HEK293 (cell line): ENCODE data around the gene TMEM239.

Source experiments
- CTCF ChIA-PET: fragments of 350-600 bp; formaldehyde crosslinking; extraction: SDS; loops from one replicate; lab custom pipeline; 2021; ENCODE audit warnings: antibody characterized with exemption; lab: Yijun Ruan, JAX
- POLR2A ChIA-PET: fragments of 300-600 bp; formaldehyde crosslinking; extraction: SDS; loops from one replicate; lab custom pipeline; 2020; ENCODE audit warnings: antibody characterized with exemption, inconsistent platforms; lab: Yijun Ruan, JAX
- H3K27ac ChIP-seq: fragments of 200-500 bp; sonication (Bioruptor generic); 2 replicates; pipeline ENCODE4 v1.5.1; 2014; ENCODE audit warnings: low read depth, low read length, control low read depth, inconsistent platforms; ENCODE audit errors: extremely low read depth
- H3K36me3 ChIP-seq, 2 experiments: fragments of 200-500 bp in 1 of 2; sonication (Bioruptor generic) in 1 of 2; 1 replicate in 1 of 2; 2 replicates in 1 of 2; pipeline ENCODE4 v1.5.1; 2014 to 2017; ENCODE audit warnings: inconsistent platforms in 2 of 2, low read length in 2 of 2; ENCODE audit not compliant: control insufficient read depth in 2 of 2, insufficient read depth in 1 of 2
- H3K4me1 ChIP-seq: fragments of 200-500 bp; sonication (Bioruptor generic); 2 replicates; pipeline ENCODE4 v1.5.1; 2014; ENCODE audit warnings: mild to moderate bottlenecking, low read length, inconsistent platforms; ENCODE audit not compliant: control insufficient read depth, insufficient read depth
- H3K4me3 ChIP-seq: 2 replicates; pipeline ENCODE4 v1.5.1; 2011; ENCODE audit warnings: low read depth, mild to moderate bottlenecking, control low read depth, low read length, moderate library complexity
- H3K9me3 ChIP-seq: fragments of 200-500 bp; sonication (Bioruptor generic); 2 replicates; pipeline ENCODE4 v1.5.1; 2014; ENCODE audit warnings: low read depth, low read length, inconsistent platforms; ENCODE audit not compliant: control insufficient read depth, insufficient read depth
- EGR2 ChIP-seq: fragments of 450-650 bp; formaldehyde crosslinking; IDR thresholded peaks from 2 replicates; pipeline ENCODE4 v1.5.1; 2016; ENCODE audit warnings: low read depth, missing biosample characterization, missing genetic modification characterization
- FEZF1 ChIP-seq: fragments of 450-650 bp; formaldehyde crosslinking; IDR thresholded peaks from 2 replicates; pipeline ENCODE4 v1.5.1; 2016; ENCODE audit warnings: missing biosample characterization, missing genetic modification characterization
- GLIS1 ChIP-seq: fragments of 450-650 bp; formaldehyde crosslinking; IDR thresholded peaks from 2 replicates; pipeline ENCODE4 v1.5.1; 2016; ENCODE audit warnings: missing biosample characterization, missing genetic modification characterization
- HOXC10 ChIP-seq: sonication (generic); formaldehyde crosslinking; IDR thresholded peaks from 2 replicates; pipeline ENCODE4 v1.8.1; 2023; ENCODE audit warnings: mild to moderate bottlenecking, missing genetic modification reagents
- KLF1 ChIP-seq: fragments of 450-650 bp; formaldehyde crosslinking; IDR thresholded peaks from 2 replicates; pipeline ENCODE4 v1.5.1; 2016; ENCODE audit warnings: missing biosample characterization, missing genetic modification characterization
- KLF7 ChIP-seq: fragments of 450-650 bp; formaldehyde crosslinking; IDR thresholded peaks from 2 replicates; pipeline ENCODE4 v1.5.1; 2016; ENCODE audit warnings: missing biosample characterization, missing genetic modification characterization, borderline replicate concordance
- RBAK ChIP-seq: fragments of 450-650 bp; formaldehyde crosslinking; IDR thresholded peaks from 2 replicates; pipeline ENCODE4 v1.5.1; 2016; ENCODE audit warnings: missing biosample characterization, missing genetic modification characterization
- TRIM28 ChIP-seq: IDR thresholded peaks from 2 replicates; pipeline ENCODE4 v1.6.1; 2011; ENCODE audit warnings: low read length, control low read depth, borderline replicate concordance
- WT1 ChIP-seq: fragments of 450-650 bp; formaldehyde crosslinking; IDR thresholded peaks from 2 replicates; pipeline ENCODE4 v1.5.1; 2016; ENCODE audit warnings: missing biosample characterization, missing genetic modification characterization
- YY2 ChIP-seq: fragments of 450-650 bp; formaldehyde crosslinking; IDR thresholded peaks from 2 replicates; pipeline ENCODE4 v1.5.1; 2016; ENCODE audit warnings: missing biosample characterization, missing genetic modification characterization
- ZEB2 ChIP-seq: fragments of 450-650 bp; formaldehyde crosslinking; IDR thresholded peaks from 2 replicates; pipeline ENCODE4 v1.5.1; 2016; ENCODE audit warnings: missing biosample characterization, missing genetic modification characterization
- ZFHX2 ChIP-seq: fragments of 450-650 bp; formaldehyde crosslinking; conservative IDR thresholded peaks from 2 replicates; pipeline ENCODE4 v1.5.1; 2016; ENCODE audit warnings: missing biosample characterization, missing genetic modification characterization
- ZNF112 ChIP-seq: fragments of 450-650 bp; formaldehyde crosslinking; IDR thresholded peaks from 2 replicates; pipeline ENCODE4 v1.5.0; 2017; ENCODE audit warnings: missing biosample characterization, missing genetic modification characterization
- ZNF211 ChIP-seq: fragments of 450-650 bp; formaldehyde crosslinking; IDR thresholded peaks from 2 replicates; pipeline ENCODE4 v1.5.1; 2016; ENCODE audit warnings: low read depth, missing biosample characterization, missing genetic modification characterization
- ZNF223 ChIP-seq: fragments of 450-650 bp; formaldehyde crosslinking; IDR thresholded peaks from 2 replicates; pipeline ENCODE4 v1.5.1; 2016; ENCODE audit warnings: missing biosample characterization, missing genetic modification characterization
- ZNF292 ChIP-seq: fragments of 450-650 bp; formaldehyde crosslinking; IDR thresholded peaks from 2 replicates; pipeline ENCODE4 v1.5.1; 2016; ENCODE audit warnings: low read depth, missing biosample characterization, missing genetic modification characterization, borderline replicate concordance
- ZNF311 ChIP-seq: fragments of 450-650 bp; formaldehyde crosslinking; IDR thresholded peaks from 2 replicates; pipeline ENCODE4 v1.5.1; 2017; ENCODE audit warnings: missing biosample characterization, missing genetic modification characterization, borderline replicate concordance
- ZNF335 ChIP-seq: fragments of 450-650 bp; formaldehyde crosslinking; conservative IDR thresholded peaks from 2 replicates; pipeline ENCODE4 v1.5.1; 2016; ENCODE audit warnings: missing biosample characterization, missing genetic modification characterization
- ZNF426 ChIP-seq: fragments of 450-650 bp; formaldehyde crosslinking; IDR thresholded peaks from 2 replicates; pipeline ENCODE4 v1.5.1; 2017; ENCODE audit warnings: missing biosample characterization, missing genetic modification characterization, mild to moderate bottlenecking, inconsistent platforms, moderate library complexity
- ZNF510 ChIP-seq: fragments of 450-650 bp; formaldehyde crosslinking; IDR thresholded peaks from 2 replicates; pipeline ENCODE4 v1.5.1; 2018; ENCODE audit warnings: mild to moderate bottlenecking, missing genetic modification characterization, missing biosample characterization; ENCODE audit not compliant: insufficient replicate concordance
- ZNF521 ChIP-seq: fragments of 450-650 bp; formaldehyde crosslinking; IDR thresholded peaks from 2 replicates; pipeline ENCODE4 v1.5.1; 2017; ENCODE audit warnings: missing biosample characterization, mild to moderate bottlenecking, missing genetic modification characterization
- ZNF544 ChIP-seq: fragments of 450-650 bp; formaldehyde crosslinking; IDR thresholded peaks from 2 replicates; pipeline ENCODE4 v1.5.0; 2017; ENCODE audit warnings: missing biosample characterization, missing genetic modification characterization
- ZNF596 ChIP-seq: fragments of 450-650 bp; IDR thresholded peaks from 2 replicates; pipeline ENCODE4 v1.5.0; 2018; ENCODE audit warnings: missing biosample characterization, mild to moderate bottlenecking, missing genetic modification characterization, moderate library complexity
- ZNF701 ChIP-seq: fragments of 450-650 bp; formaldehyde crosslinking; IDR thresholded peaks from 2 replicates; pipeline ENCODE4 v1.5.1; 2016; ENCODE audit warnings: missing biosample characterization, missing genetic modification characterization
- ZXDB ChIP-seq: fragments of 450-650 bp; formaldehyde crosslinking; IDR thresholded peaks from 2 replicates; pipeline ENCODE4 v1.5.1; 2016; ENCODE audit warnings: missing biosample characterization, missing genetic modification characterization
- TF ChIP-seq, protein P1 (sequence below): fragments of 450-650 bp; formaldehyde crosslinking; IDR thresholded peaks from 2 replicates; pipeline ENCODE4 v1.5.1; 2016; ENCODE audit warnings: missing biosample characterization, missing genetic modification characterization
- TF ChIP-seq, protein P2 (sequence below): fragments of 450-650 bp; formaldehyde crosslinking; IDR thresholded peaks from 2 replicates; pipeline ENCODE4 v1.5.1; 2016; ENCODE audit warnings: missing biosample characterization, missing genetic modification characterization, low read depth
- TF ChIP-seq, protein P3 (sequence below): fragments of 450-650 bp; formaldehyde crosslinking; IDR thresholded peaks from 2 replicates; pipeline ENCODE4 v1.5.1; 2016; ENCODE audit warnings: missing biosample characterization, missing genetic modification characterization

Gene TMEM239

DNA sequence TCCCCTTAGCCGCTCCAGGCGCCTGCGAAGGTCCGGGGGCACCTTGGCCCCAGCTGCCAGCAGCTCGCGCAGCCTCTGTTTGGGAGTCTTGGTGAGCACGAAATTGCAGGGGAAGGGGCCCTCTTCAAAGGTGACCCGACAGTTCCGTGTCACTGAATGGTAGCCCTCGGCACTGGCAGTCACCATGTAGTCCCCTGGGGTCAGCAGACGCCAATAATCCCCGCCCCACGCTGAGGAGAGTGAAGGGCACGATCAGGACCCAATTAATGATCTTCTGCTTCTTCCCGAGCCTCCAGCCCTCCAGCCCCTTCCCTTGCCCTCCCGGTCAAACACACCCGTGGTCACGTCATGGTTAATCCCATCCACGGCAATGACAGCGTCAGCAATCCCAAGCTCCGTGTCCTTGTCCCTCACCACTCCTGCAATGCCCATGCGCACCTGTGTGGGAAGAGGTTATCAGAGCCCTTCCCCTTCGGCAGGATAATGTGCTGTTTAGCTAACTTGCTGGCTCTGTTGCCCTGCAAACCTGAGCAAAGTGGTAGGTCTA lies 21.9 kb upstream of the TMEM239 start:
- POLR2A ChIA-PET, result interaction anchor here (0.5 to 1.0 kb wide), 2 partner anchors 8 to 15 kb away, joined by 3 to 4 read pairs; no protein-coding TSS in a partner anchor
- CTCF ChIA-PET, result interaction anchor here (0.6 to 0.8 kb wide), 2 partner anchors 19 to 60 kb away, joined by 3 read pairs; no protein-coding TSS in a partner anchor

DNA sequence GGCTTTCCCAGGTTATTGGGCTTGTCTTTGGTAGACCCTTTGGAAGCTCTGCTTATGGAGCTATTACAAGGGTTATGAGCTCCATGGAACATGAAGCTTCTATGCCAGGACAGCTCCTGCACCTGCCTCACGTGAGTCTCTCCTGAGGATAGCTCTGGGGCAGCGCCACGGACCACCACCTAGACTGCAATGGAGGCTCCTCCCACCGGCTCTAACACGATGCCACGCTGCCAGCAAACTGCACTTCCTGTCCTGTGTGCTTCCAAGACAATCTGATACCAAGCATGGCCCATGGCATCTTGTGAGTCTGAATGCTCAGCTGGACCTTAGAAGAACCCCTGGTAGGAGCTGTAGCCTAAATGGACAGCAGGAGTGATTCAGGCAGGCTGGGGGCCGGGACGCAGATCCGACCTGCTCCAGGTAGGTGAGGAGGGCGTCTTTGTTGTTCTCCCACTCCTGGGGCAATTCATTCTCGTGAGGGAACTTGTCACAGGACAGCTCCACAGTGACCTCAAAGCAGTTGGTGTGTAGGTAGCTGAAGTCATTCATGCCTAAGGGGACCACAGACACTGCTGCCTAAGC lies 21.2 kb upstream of the TMEM239 start:
- H3K4me3 ChIP-seq, result no peak overlapping the region
- H3K9me3 ChIP-seq, result no peaks in the 10 kb centered on the region
- TF ChIP-seq ZNF701 (no peak), ZNF544 (tag by site-specific recombination) (no peak), ZNF223 (no peak), WT1 (tag by site-specific recombination) (0 out of 2 replicates have a peak, but pooled peaks have one; percentile 28)
- H3K4me1 ChIP-seq, result 0 out of 2 replicates have a peak, but pooled peaks cover 3% of the 10 kb centered on the region
- ChIA-PET CTCF (interaction anchor here (0.6 kb wide), 1 partner anchor 20 kb away, joined by 3 read pairs; no protein-coding TSS in a partner anchor), POLR2A (interaction anchor here (1.0 kb wide), 1 partner anchor 9 kb away, joined by 4 read pairs; no protein-coding TSS in a partner anchor)
- H3K27ac ChIP-seq, result no peak overlapping the region
- peaks cover 0 to 17% of the 10 kb centered on the region in 2 experiments; a peak in 1 of 3 replicates for H3K36me3 ChIP-seq

More for the DNA sequence above, 21.9 kb upstream of the TMEM239 start:
- H3K27ac ChIP-seq, result no peak overlapping the region
- H3K9me3 ChIP-seq, result no peaks in the 10 kb centered on the region
- no peak overlapping the region for H3K4me3 ChIP-seq
- H3K4me1 ChIP-seq, result 0 out of 2 replicates have a peak, but pooled peaks cover 3% of the 10 kb centered on the region
- TF ChIP-seq ZNF311 (tag by site-specific recombination), result no peak
- TF ChIP-seq, protein P1, sequence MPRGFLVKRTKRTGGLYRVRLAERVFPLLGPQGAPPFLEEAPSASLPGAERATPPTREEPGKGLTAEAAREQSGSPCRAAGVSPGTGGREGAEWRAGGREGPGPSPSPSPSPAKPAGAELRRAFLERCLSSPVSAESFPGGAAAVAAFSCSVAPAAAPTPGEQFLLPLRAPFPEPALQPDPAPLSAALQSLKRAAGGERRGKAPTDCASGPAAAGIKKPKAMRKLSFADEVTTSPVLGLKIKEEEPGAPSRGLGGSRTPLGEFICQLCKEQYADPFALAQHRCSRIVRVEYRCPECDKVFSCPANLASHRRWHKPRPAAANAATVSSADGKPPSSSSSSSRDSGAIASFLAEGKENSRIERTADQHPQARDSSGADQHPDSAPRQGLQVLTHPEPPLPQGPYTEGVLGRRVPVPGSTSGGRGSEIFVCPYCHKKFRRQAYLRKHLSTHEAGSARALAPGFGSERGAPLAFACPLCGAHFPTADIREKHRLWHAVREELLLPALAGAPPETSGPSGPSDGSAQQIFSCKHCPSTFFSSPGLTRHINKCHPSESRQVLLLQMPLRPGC (tag by site-specific recombination), result no peak
- no peak for TF ChIP-seq ZNF521 (tag by site-specific recombination)
- TF ChIP-seq ZNF596, result no peak
- TF ChIP-seq HOXC10 (CRISPR knock-in tag), result no peak
- TF ChIP-seq GLIS1, result no peak
- no peak for TF ChIP-seq ZNF426 (tag by site-specific recombination)
- TF ChIP-seq ZEB2 (tag by site-specific recombination), result no peak
- TF ChIP-seq TRIM28, result no peak
- TF ChIP-seq, protein P2, sequence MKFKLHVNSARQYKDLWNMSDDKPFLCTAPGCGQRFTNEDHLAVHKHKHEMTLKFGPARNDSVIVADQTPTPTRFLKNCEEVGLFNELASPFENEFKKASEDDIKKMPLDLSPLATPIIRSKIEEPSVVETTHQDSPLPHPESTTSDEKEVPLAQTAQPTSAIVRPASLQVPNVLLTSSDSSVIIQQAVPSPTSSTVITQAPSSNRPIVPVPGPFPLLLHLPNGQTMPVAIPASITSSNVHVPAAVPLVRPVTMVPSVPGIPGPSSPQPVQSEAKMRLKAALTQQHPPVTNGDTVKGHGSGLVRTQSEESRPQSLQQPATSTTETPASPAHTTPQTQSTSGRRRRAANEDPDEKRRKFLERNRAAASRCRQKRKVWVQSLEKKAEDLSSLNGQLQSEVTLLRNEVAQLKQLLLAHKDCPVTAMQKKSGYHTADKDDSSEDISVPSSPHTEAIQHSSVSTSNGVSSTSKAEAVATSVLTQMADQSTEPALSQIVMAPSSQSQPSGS (tag by site-specific recombination), result no peak
- TF ChIP-seq KLF7 (tag by site-specific recombination), result no peak
- TF ChIP-seq, all 188 proteins: peak for 0
- peaks cover 0 to 17% of the 10 kb centered on the region in 2 experiments; a peak in 1 of 3 replicates for H3K36me3 ChIP-seq

DNA sequence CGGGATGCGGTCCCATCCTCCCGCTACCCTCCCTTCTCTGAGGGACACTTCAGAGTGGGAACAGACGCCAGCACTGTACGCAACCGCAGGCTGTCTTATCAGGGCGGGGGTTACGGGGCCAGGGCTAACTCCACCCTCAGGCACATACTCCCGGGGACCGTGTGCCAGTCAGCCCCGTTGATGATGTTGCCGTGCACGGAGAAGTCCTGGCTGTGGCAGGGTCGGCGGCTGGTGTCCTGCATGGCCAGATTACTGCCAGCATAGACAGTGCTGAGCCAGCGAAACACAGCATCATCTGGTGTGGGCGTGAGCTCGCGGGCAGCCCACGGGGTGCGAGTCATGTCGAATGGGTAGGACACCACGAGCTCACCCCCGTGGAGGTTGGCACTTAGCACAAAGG lies 20.7 kb upstream of the TMEM239 start:
- H3K4me1 ChIP-seq, result 0 out of 2 replicates have a peak, but pooled peaks cover 3% of the 10 kb centered on the region
- ChIA-PET POLR2A (no interaction called here), CTCF (no interaction called here)
- H3K9me3 ChIP-seq, result no peaks in the 10 kb centered on the region
- H3K4me3 ChIP-seq, result no peak overlapping the region
- H3K36me3 ChIP-seq, result peaks cover 0 to 17% of the 10 kb centered on the region in 2 experiments; a peak in 1 of 3 replicates
- H3K27ac ChIP-seq, result no peak overlapping the region
- TF ChIP-seq ZFHX2 (tag by site-specific recombination) (peak; percentile 86), FEZF1 (no peak), ZXDB (no peak), ZNF211 (tag by site-specific recombination) (no peak), RBAK (tag by site-specific recombination) (no peak), EGR2 (tag by site-specific recombination) (peak; percentile 84), ZNF510 (tag by site-specific recombination) (no peak), ZNF292 (tag by site-specific recombination) (no peak), KLF1 (tag by site-specific recombination) (peak; percentile 30; the same call in 1 of the 2 replicates), ZNF112 (tag by site-specific recombination) (no peak), YY2 (tag by site-specific recombination) (no peak), ZNF335 (tag by site-specific recombination) (no peak)
- TF ChIP-seq, protein P3, sequence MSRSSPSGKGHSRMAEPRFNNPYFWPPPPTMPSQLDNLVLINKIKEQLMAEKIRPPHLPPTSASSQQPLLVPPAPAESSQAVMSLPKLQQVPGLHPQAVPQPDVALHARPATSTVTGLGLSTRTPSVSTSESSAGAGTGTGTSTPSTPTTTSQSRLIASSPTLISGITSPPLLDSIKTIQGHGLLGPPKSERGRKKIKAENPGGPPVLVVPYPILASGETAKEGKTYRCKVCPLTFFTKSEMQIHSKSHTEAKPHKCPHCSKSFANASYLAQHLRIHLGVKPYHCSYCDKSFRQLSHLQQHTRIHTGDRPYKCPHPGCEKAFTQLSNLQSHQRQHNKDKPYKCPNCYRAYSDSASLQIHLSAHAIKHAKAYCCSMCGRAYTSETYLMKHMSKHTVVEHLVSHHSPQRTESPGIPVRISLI (tag by site-specific recombination), result no peak
